Astrocyte (in vitro differentiated cells and primary cell): Measurements from ENCODE around the gene C21orf91. TPM values are rescaled to one million over a fixed set of nuclear protein-coding genes. Genes with fewer than 3 reads are reported as not detected.

Experiments
- DNase-seq: peaks from one replicate; pipeline ENCODE4 v3.0.0-alpha.2; 2010; ENCODE audit warnings: low read depth
- FAIRE-seq: peaks from 2 replicates; lab custom pipeline; 2011; peaks lifted over from hg19 to GRCh38; lab: Jason Lieb, UNC
- H2AFZ ChIP-seq: 2 replicates; pipeline ENCODE4 v1.6.0; 2012; ENCODE audit warnings: low read depth, low read length, inconsistent platforms
- H3K27ac ChIP-seq: 2 replicates; pipeline ENCODE4 v1.5.1; 2011; ENCODE audit warnings: low read depth, low read length, inconsistent platforms
- H3K27me3 ChIP-seq: 2 replicates; pipeline ENCODE4 v1.6.0; 2011; ENCODE audit warnings: low read length, inconsistent platforms; ENCODE audit not compliant: insufficient read depth
- H3K36me3 ChIP-seq: 2 replicates; pipeline ENCODE4 v1.5.1; 2011; ENCODE audit warnings: low read length, inconsistent platforms; ENCODE audit not compliant: insufficient read depth
- H3K4me1 ChIP-seq: 2 replicates; pipeline ENCODE4 v1.5.1; 2011; ENCODE audit warnings: low read length, inconsistent platforms; ENCODE audit not compliant: insufficient read depth
- H3K4me2 ChIP-seq: 2 replicates; pipeline ENCODE4 v1.6.0; 2012; ENCODE audit warnings: low read length, inconsistent platforms
- H3K4me3 ChIP-seq: 2 replicates; pipeline ENCODE4 v1.5.1; 2011; ENCODE audit warnings: low read depth, mild to moderate bottlenecking, low read length, inconsistent platforms; ENCODE audit not compliant: insufficient read depth
- H3K79me2 ChIP-seq: 2 replicates; pipeline ENCODE4 v1.6.0; 2012; ENCODE audit warnings: mild to moderate bottlenecking, low read length, inconsistent platforms; ENCODE audit not compliant: insufficient read depth
- H3K9ac ChIP-seq: 2 replicates; pipeline ENCODE4 v1.6.0; 2012; ENCODE audit warnings: mild to moderate bottlenecking, low read length, inconsistent platforms
- H3K9me3 ChIP-seq: 2 replicates; pipeline ENCODE4 v1.5.1; 2012; ENCODE audit warnings: low read depth, mild to moderate bottlenecking, low read length, inconsistent platforms; ENCODE audit not compliant: insufficient read depth
- H4K20me1 ChIP-seq: 2 replicates; pipeline ENCODE4 v1.6.0; 2012; ENCODE audit warnings: low read length, inconsistent platforms; ENCODE audit not compliant: insufficient read depth
- H3K27ac Mint-ChIP-seq: one replicate; pipeline ENCODE4 v1.8.0; 2021; ENCODE audit warnings: mild to moderate bottlenecking, mixed read lengths; ENCODE audit not compliant: unreplicated experiment
- H3K27me3 Mint-ChIP-seq: one replicate; pipeline ENCODE4 v1.8.0; 2021; ENCODE audit warnings: low read depth, mixed read lengths; ENCODE audit not compliant: unreplicated experiment
- H3K36me3 Mint-ChIP-seq: one replicate; pipeline ENCODE4 v1.8.0; 2021; ENCODE audit warnings: low read depth, mixed read lengths; ENCODE audit not compliant: unreplicated experiment
- H3K4me1 Mint-ChIP-seq: one replicate; pipeline ENCODE4 v1.8.0; 2021; ENCODE audit warnings: low read depth, mixed read lengths; ENCODE audit not compliant: unreplicated experiment
- H3K4me3 Mint-ChIP-seq: one replicate; pipeline ENCODE4 v1.8.0; 2021; ENCODE audit warnings: mild to moderate bottlenecking, moderate library complexity, mixed read lengths; ENCODE audit not compliant: unreplicated experiment
- H3K9me3 Mint-ChIP-seq: one replicate; pipeline ENCODE4 v1.8.0; 2021; ENCODE audit warnings: mild to moderate bottlenecking, mixed read lengths; ENCODE audit not compliant: unreplicated experiment
- EZH2 ChIP-seq: IDR thresholded peaks from 2 replicates; pipeline ENCODE4 v1.6.1; 2012; ENCODE audit warnings: mild to moderate bottlenecking, low read length, inconsistent platforms; ENCODE audit not compliant: insufficient read depth
- total RNA-seq: library from RNA; stranded (reverse); gene quantifications from 2 replicates; pipeline ENCODE4 v1.2.1, GENCODE V29; 2021
- TF ChIP-seq, protein P1 (sequence below): IDR thresholded peaks from 2 replicates; pipeline ENCODE4 v1.5.1; 2011; ENCODE audit warnings: low read depth, mild to moderate bottlenecking, inconsistent platforms, low read length, moderate library complexity; ENCODE audit not compliant: insufficient read depth

Gene C21orf91
- total RNA-seq, 1 donor from 2014 or later, result 31.9 TPM

DNA sequence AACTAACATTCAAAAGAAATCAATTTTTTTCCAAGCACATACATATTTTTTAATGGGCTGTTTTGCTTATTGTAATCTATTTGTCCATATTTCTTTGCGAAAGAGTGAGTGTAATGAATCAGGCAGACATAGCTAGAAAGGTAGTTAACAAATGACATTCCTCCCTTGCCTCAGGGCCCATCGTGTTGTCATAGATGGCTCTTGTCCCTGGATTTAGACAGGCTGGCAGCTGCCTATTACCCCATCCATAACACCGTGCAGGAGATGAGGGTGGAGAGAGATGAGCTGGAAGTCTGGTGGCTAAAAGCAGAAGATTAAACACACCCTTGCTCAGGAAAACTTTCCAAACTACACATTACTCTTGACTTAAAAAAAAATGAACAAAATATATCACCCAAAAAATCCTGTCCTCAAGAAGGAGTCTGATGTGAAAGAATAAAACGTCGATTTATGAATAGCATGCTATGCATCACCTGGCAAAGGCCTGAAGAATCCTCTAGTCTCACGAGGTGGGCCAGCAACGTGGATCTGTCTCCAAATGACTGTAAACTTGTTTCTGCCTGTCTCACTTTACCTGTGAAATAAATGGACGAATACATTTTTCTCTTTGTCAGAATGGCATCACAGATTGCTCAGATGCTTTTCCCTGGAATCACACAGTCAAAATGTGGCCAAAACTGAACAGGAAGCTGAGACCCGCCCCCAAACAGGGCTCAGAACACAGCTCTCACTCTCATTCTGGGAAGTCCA, 55.7 kb downstream of the C21orf91 start:
- no peak overlapping the region for H2AFZ ChIP-seq
- no peaks in the 10 kb centered on the region for H3K79me2 ChIP-seq
- H3K4me1 ChIP-seq, result no peaks in the 10 kb centered on the region
- no peak overlapping the region for H3K4me2 ChIP-seq
- H3K27me3 Mint-ChIP-seq, result no peaks in the 10 kb centered on the region
- H3K27ac Mint-ChIP-seq, result no peak overlapping the region
- H3K4me1 Mint-ChIP-seq, result no peaks in the 10 kb centered on the region
- H3K27ac ChIP-seq, result no peak overlapping the region
- no peak overlapping the region for H3K9ac ChIP-seq
- no peak overlapping the region for H3K4me3 ChIP-seq
- H3K36me3 Mint-ChIP-seq, result no peaks in the 10 kb centered on the region
- no peak for FAIRE-seq
- TF ChIP-seq, protein P1, sequence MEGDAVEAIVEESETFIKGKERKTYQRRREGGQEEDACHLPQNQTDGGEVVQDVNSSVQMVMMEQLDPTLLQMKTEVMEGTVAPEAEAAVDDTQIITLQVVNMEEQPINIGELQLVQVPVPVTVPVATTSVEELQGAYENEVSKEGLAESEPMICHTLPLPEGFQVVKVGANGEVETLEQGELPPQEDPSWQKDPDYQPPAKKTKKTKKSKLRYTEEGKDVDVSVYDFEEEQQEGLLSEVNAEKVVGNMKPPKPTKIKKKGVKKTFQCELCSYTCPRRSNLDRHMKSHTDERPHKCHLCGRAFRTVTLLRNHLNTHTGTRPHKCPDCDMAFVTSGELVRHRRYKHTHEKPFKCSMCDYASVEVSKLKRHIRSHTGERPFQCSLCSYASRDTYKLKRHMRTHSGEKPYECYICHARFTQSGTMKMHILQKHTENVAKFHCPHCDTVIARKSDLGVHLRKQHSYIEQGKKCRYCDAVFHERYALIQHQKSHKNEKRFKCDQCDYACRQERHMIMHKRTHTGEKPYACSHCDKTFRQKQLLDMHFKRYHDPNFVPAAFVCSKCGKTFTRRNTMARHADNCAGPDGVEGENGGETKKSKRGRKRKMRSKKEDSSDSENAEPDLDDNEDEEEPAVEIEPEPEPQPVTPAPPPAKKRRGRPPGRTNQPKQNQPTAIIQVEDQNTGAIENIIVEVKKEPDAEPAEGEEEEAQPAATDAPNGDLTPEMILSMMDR, result no peak
- TF ChIP-seq EZH2, result no peak
- H3K9me3 ChIP-seq, result no peaks in the 10 kb centered on the region
- peaks cover 6% of the 10 kb centered on the region for H3K9me3 Mint-ChIP-seq
- no peak for DNase-seq
- H3K4me3 Mint-ChIP-seq, result no peak overlapping the region
- H3K36me3 ChIP-seq, result no peaks in the 10 kb centered on the region
- no peaks in the 10 kb centered on the region for H4K20me1 ChIP-seq
- H3K27me3 ChIP-seq, result no peaks in the 10 kb centered on the region

DNA sequence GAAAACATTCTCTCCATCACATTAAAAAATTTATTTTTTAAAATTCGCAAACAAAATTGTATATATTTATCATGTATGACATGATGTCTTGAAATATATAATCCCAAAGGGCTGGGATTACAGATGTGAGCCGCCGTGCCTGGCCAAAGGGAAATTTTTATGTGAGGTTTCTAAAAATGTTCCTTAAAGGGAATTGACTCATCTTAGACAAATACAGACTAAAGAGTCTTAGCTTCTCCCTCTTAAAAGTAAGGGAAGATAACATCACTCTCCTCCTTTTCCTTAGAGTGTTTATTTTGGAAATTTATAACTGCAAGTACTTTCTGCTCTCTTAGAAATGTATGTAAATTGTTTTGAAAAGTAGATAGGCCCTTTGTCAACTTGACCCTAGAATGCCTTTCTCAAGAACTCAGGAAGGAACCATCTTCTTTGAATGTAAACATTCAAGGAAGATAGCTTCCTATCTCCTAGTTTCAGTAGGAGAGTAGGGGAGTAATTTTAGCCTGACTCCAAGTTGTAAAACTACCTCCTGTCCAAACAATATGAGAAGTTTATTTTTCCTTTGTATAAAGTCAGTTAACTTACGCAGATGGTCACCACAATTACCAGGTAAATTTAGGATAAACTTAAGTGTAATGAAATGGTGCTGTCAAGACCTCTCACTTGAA, 59.5 kb downstream of the C21orf91 start:
- H3K4me3 Mint-ChIP-seq, result no peak overlapping the region
- no peaks in the 10 kb centered on the region for H3K36me3 Mint-ChIP-seq
- Histone ChIP-seq H3K27ac (no peak overlapping the region), H2AFZ (no peak overlapping the region), H3K9me3 (no peaks in the 10 kb centered on the region), H4K20me1 (no peaks in the 10 kb centered on the region), H3K4me2 (no peak overlapping the region), H3K4me3 (no peak overlapping the region), H3K27me3 (no peaks in the 10 kb centered on the region), H3K79me2 (no peaks in the 10 kb centered on the region), H3K4me1 (no peaks in the 10 kb centered on the region), H3K36me3 (no peaks in the 10 kb centered on the region), H3K9ac (no peak overlapping the region)
- H3K9me3 Mint-ChIP-seq, result peaks cover 8% of the 10 kb centered on the region
- FAIRE-seq, result no peak
- TF ChIP-seq EZH2, result no peak
- TF ChIP-seq, protein P1, result no peak
- no peaks in the 10 kb centered on the region for H3K27me3 Mint-ChIP-seq
- H3K27ac Mint-ChIP-seq, result no peak overlapping the region
- no peaks in the 10 kb centered on the region for H3K4me1 Mint-ChIP-seq
- no peak for DNase-seq

DNA sequence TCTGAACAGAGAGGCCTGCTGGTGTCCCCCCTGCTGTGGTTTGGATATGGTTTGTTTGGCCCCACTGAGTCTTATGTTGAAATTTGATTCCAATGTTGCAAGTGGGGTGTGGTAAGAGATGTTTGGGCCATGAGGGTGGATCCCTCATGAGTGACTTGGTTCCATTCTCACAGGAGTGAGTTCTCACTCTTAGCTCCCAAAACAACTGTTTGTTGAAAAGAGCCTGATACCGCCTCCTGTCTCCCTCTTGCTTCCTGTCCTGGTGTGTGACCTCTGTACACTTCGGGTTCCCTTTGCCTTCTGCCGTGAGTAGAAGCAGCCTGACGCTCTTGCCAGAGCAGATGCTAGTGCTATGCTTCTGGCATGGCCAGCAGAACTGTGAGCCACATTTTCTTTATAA, 60.5 kb downstream of the C21orf91 start:
- H3K9ac ChIP-seq, result no peak overlapping the region
- no peaks in the 10 kb centered on the region for H3K79me2 ChIP-seq
- H3K4me1 ChIP-seq, result no peaks in the 10 kb centered on the region
- H3K9me3 ChIP-seq, result no peaks in the 10 kb centered on the region
- no peak overlapping the region for H3K27ac Mint-ChIP-seq
- H3K27me3 ChIP-seq, result no peaks in the 10 kb centered on the region
- no peaks in the 10 kb centered on the region for H3K4me1 Mint-ChIP-seq
- no peak overlapping the region for H3K27ac ChIP-seq
- TF ChIP-seq, protein P1, result no peak
- no peak for TF ChIP-seq EZH2
- peaks cover 6% of the 10 kb centered on the region for H3K9me3 Mint-ChIP-seq
- H4K20me1 ChIP-seq, result no peaks in the 10 kb centered on the region
- no peaks in the 10 kb centered on the region for H3K27me3 Mint-ChIP-seq
- DNase-seq (no peak), FAIRE-seq (no peak)
- H3K36me3 ChIP-seq, result no peaks in the 10 kb centered on the region
- no peaks in the 10 kb centered on the region for H3K36me3 Mint-ChIP-seq
- no peak overlapping the region for H3K4me3 ChIP-seq
- H3K4me3 Mint-ChIP-seq, result no peak overlapping the region
- H3K4me2 ChIP-seq, result no peak overlapping the region
- H2AFZ ChIP-seq, result no peak overlapping the region
